CMK (cell line): Measurements from ENCODE around the gene MGMT.

Source experiments
- DNase-seq: peaks from one replicate; pipeline ENCODE4 v3.0.0-alpha.2; 2010; ENCODE audit warnings: low read depth

The MGMT gene

GRCh38 chr10:129740532-129741279, 273.7 kb downstream of the MGMT start:
- DNase-seq: no peak

GRCh38 chr10:129741280-129741977, 274.4 kb downstream of the MGMT start:
- no peak for DNase-seq

DNA sequence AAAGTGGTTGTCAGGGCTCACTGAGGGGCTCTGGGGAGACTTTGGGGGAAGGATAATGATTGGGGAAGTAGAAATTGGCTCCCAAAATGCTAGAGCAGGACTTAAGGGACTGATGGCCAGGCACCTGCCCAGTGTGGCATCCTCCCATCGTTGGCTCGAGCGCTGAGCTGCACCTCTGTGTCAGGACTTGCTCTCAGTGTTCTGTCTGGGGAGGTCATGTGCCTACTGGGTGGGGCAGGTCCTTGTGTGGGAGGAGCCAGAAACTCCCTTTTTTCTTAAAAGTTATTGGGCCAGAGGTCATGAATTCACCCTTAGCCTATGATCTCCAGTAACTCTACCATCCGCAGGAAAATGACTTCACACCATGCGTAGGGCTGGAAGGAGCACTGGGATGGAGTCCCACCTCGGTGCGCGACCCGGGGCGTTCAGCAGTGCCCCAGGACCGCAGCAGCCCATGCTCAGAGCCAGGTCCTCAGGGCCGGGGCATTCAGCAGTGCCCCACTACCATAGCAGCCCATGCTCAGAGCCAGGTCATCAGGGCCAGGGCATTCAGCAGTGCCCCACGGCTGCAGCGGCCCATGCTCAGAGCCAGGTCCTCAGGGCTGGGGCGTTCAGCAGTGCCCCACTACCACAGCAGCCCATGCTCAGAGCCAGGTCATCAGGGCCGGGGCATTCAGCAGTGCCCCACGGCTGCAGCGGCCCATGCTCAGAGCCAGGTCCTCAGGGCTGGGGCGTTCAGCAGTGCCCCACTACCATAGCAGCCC, 275.1 kb downstream of the MGMT start:
- no peak for DNase-seq

- no peak for DNase-seq
Observed at GRCh38 chr10:129742742-129743550, 275.9 kb downstream of the MGMT start.

GRCh38 chr10:129743738-129744133, 276.7 kb downstream of the MGMT start:
- DNase-seq: no peak

DNA sequence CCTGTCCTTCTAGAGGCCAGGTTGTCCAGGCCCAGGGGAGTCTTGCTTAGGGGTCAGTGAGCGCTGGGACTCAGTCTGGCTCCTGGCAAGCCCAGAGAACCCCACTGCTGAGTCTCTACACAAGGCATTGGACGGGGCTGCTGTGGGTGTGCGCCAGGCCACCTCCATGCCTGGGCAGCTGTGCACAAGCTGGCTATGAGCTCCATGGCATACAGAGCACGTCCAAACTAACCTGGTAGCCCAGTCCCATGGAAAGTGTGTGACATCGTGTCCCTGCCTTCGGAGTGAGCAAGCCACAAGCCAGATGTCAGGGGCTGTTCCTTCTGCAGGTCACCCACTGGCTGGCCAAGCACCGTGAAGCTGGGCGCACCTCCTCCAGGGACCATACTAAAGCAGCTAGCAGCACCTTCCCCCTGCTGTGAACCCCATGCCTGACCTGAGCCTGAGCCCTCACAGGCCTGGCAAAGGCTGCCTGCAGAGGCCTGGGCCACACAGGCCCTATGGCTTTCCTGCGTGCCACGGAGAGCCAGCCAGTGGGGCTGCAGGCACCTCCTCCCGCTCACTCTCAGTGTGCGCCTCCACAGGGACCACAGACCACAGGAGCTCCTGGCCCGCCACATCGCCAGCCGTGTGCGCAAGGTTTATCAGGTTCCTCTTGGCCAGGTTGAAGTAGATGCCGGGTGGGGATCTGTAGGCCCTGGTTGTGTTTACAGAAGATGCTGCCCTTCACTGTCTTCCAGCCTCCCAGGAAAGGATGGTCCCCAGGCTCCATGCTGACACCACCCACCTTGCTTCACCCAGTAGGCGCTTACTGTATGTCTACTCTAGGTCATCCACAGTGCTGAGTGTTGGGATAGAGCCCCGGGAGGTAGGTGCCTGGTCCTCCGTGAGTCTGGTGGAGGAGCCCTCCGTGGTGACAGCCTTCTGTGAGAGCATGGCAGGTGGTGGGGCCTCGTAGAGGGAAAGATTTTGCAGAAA, 277.4 kb downstream of the MGMT start:
- DNase-seq: no peak

DNA sequence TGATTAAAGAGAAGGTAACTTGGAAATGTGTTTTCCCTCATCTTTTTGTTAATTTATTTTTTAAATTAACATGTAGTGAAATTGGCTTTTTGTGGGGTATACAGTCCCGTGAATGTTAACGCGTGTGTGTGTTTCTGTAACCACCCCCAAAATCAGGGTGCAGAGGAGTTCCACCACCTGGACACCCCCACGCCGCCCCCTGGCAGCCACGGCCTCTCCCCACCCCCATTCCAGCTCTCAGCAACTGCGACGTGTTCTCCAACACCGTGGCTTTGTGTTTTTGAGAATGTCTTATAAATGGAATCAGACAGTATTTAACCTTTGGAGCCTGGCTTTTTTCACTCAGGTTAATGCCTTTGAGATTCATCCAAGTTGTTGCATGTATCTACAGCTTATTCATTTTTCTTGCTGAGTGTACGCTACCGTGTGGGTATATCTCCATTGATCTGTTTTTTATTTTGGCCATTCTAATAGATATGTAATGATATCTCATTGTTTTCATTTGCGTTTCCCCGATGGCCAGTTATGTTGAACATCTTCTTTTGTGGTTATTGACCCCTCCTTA, 278.2 kb downstream of the MGMT start:
- no peak for DNase-seq

- DNase-seq: no peak
Observed at GRCh38 chr10:129754211-129755050, 287.4 kb downstream of the MGMT start.

DNA sequence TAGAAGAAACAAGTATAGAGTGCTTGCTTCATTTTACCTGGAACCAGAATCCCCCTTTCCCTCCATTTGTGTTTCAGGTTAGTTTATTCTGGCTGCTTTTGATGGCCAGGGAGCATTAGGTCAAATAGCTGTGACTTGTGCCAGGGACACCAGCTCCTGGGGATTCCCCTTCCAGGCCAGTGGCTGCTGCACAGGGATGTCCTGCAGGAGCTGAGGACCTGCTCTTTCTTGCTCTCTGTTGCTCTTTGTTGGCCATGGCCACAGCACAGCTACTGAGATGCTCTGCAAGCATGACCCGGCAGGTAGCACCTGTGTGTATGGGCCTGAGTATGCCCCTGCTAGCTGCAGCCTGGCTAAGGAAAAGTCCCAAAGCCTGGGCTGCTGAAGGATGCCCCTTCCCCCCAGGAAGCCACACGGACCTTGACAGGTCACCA, 288.1 kb downstream of the MGMT start:
- no peak for DNase-seq

DNA sequence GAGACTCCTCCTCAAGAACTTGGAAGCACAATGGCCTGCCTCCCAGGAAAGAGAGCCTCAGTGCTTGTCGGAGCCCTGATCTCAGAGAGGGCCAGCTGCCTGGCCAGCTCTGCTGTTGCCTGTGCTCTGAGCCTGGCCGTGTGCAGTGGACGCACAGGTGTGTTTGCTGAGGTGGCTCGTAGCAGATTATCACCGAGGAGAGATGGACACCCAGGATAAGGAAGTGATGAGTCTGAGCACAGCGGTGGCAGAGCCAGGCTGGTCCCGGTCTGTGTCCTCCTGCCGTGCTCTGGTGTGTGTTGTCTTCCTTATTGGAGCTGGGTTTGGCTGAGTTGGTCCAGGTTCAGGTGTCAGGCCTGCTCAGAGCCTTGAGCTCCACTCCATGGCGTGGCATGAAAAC, 288.6 kb downstream of the MGMT start:
- DNase-seq: no peak

DNA sequence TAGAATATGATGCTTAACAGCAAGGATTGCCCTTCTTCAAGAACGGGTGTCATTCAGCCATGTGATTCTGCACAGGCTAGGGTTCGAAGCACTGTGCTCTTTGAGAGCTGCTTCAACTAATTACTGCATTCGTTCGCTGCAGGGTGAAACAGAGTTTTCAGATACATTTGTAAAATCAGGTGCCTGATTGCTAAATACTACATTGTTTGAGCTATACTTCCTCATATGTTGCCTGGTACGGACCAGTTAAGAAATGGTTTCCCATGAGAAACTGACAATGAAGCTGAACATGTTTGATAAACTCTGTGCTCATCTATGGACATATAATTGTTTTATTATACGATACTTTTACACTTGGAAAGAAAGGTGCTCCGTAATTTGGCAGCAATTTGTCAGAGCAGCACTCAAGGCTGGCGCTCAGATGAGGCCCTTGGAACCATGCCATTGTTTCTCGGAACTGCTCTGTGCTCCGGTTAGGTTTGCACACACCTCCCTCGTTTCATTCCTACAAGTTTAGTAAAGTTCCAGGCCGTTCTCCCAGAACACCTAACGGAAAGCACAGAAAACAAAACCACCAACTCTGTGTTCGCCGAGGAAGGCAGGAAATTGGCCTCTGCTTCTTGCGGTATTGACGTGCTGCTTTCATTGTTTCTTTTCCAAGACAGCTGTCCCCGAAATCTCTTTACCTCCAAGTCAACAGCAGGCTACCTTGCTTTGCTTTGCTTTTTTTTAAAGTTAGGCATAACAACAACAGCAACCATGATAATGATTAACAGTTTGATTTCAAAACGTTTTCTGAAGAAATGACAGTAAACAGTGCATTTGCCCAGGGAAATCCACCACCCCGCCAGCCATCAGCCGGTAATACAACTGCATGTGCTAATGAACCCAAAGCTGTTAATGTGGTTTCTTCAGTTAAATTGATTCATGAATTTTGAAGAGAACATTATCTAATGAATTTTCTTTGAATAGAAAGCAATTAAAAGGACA, 290.2 kb downstream of the MGMT start:
- no peak for DNase-seq

- no peak for DNase-seq
Observed at GRCh38 chr10:129758207-129759021, 291.4 kb downstream of the MGMT start.

GRCh38 chr10:129759214-129760002, 292.4 kb downstream of the MGMT start:
- no peak for DNase-seq

- no peak for DNase-seq
Observed at GRCh38 chr10:129760003-129760315, 292.9 kb downstream of the MGMT start.

DNA sequence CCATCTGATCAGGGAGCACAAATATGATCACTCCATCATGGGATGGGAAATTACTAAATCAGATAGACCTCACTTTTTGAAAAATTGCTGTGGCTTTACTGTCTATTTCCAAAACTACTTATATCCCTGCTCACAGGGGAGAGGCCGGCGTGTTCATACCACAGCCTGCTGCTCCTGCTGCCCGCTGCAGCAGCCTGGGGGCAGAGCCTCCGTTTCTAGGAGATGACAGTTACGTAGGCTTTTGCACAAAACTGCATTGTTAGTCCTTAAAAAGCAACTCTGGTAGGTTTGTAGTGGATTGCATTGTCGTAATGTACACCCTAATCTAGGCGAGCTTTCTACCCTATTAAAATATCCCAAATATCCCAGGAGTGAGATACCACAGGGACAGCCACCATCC, 293.4 kb downstream of the MGMT start:
- DNase-seq: no peak

DNA sequence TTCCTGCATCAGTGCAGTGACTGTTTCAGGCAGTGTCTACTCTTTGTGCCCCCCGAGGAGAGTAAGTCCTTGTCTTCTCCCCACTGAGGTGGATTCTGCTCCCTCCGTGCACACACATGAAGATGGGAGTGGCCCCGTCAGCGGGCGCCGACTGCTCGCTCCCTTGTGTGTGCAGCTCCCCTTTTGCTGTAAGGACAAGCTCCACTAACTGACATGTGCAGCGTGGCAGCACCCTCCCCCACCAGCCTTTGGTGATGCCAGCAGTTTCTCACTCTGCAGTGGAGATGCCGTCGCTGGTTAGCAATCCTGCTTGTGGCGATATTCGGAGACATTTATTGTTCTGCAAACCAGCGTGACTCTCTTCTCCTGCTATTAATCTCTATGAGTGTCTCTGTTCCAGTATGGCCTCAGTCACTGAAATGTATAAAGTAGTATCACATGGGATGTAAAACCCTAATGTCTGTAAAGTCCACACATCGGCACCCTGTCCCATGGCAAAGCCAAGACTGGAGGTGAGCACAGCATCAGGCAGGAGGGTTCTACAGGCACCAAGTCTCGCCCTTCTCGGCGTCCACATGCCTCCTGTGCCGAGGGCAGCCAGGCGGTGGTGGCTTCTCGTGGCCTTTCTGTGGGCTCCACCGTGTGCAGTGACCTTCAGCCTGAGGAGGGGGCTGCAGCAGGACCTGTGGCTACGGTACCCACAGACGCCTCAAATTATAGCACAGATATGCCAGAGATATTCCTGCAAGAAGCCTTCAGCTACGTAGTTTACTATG, 294.3 kb downstream of the MGMT start:
- DNase-seq: no peak
